GM12878 (cell line): ENCODE results near the gene DIPK2A. TPM values are rescaled to one million over a fixed set of nuclear protein-coding genes. Genes with fewer than 3 reads are reported as not detected.

Source experiments
- CBFB ChIP-seq: IDR thresholded peaks from 2 replicates; pipeline ENCODE4 v1.6.1; 2016; ENCODE audit warnings: antibody characterized with exemption, low read depth
- CBX5 ChIP-seq: sonication (generic); IDR thresholded peaks from 2 replicates; pipeline ENCODE4 v1.6.1; 2016; ENCODE audit warnings: low read depth, moderate library complexity, mild to moderate bottlenecking, inconsistent platforms
- ESRRA ChIP-seq: IDR thresholded peaks from 2 replicates; pipeline ENCODE4 v1.6.1; 2012; ENCODE audit warnings: mild to moderate bottlenecking, low read length, improper control_type of control experiment
- MYC ChIP-seq: IDR thresholded peaks from 2 replicates; pipeline ENCODE4 v1.6.1; 2011; ENCODE audit warnings: mild to moderate bottlenecking, low read length, moderate library complexity, inconsistent platforms; ENCODE audit not compliant: insufficient read depth, insufficient replicate concordance, insufficient read length, severe bottlenecking
- PAX8 ChIP-seq: fragments of 450-650 bp; IDR thresholded peaks from 2 replicates; pipeline ENCODE4 v1.6.1; 2017; ENCODE audit warnings: mild to moderate bottlenecking, moderate library complexity
- RAD51 ChIP-seq: fragments of 450-650 bp; IDR thresholded peaks from 2 replicates; pipeline ENCODE4 v1.6.1; 2016; ENCODE audit warnings: moderate library complexity, mild to moderate bottlenecking, inconsistent platforms
- RCOR1 ChIP-seq: conservative IDR thresholded peaks from 2 replicates; pipeline ENCODE4 v1.6.1; 2012; ENCODE audit warnings: low read depth, low read length, improper control_type of control experiment
- polyA plus RNA-seq, 11 experiments: library from polyadenylated mRNA; depleted of rRNA in 4 of 11; unstranded in 6 of 11; stranded (reverse) in 5 of 11; fragments of >200 nt; fragmentation: Nextera tagmentation in 4 of 11; fragmentation: Illumina TruSeq in 1 of 11; extraction: Ambion mirVana in 4 of 11; extraction: Trizol in 1 of 11; gene quantifications; 1 replicate in 1 of 11; 2 replicates in 10 of 11; pipeline versions ENCODE4 v1.2.1 to v1.2.3, GENCODE V29; 2011 to 2016; ENCODE audit warnings: inconsistent platforms in 2 of 11, missing spikeins in 2 of 11, low read depth in 1 of 11
- total RNA-seq, 4 experiments: library from RNA; depleted of rRNA in 3 of 4; stranded (reverse); fragments of >200 nt in 3 of 4; fragmentation: Illumina TruSeq in 1 of 4; extraction: Trizol in 1 of 4; gene quantifications; 2 replicates each; pipeline versions ENCODE4 v1.2.1 to v1.2.3, GENCODE V29; 2013 to 2021
- TF ChIP-seq, protein P1 (sequence below): IDR thresholded peaks from 2 replicates; pipeline ENCODE4 v1.6.1; 2012; ENCODE audit warnings: low read depth, low read length, improper control_type of control experiment

Gene DIPK2A
- total and polyA plus RNA-seq, 10 of the 15 experiments (the other 5 are each of a cell fraction or from before 2014, with no cell fraction given) = 4.6 to 36.4 (median 15.0) TPM

GRCh38 chr3:144018776-144019175, 47.2 kb downstream of the DIPK2A start (continued):
- TF ChIP-seq ESRRA (no peak), PAX8 (no peak), CBFB (no peak), MYC (no peak), RCOR1 (no peak), RAD51 (no peak), CBX5 (no peak)
- TF ChIP-seq, protein P1, sequence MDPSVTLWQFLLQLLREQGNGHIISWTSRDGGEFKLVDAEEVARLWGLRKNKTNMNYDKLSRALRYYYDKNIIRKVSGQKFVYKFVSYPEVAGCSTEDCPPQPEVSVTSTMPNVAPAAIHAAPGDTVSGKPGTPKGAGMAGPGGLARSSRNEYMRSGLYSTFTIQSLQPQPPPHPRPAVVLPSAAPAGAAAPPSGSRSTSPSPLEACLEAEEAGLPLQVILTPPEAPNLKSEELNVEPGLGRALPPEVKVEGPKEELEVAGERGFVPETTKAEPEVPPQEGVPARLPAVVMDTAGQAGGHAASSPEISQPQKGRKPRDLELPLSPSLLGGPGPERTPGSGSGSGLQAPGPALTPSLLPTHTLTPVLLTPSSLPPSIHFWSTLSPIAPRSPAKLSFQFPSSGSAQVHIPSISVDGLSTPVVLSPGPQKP = no peak

Other genes starting within 250 kb of the DIPK2A start
- gene SLC9A9, start 123.4 kb upstream of the DIPK2A start, total RNA-seq (2014; rRNA removed) = 8.9 and 11.5 TPM in 2 replicates
- gene SLC9A9, start 123.4 kb upstream of the DIPK2A start, total RNA-seq (2014; rRNA removed; fragmentation: Illumina TruSeq; extraction: Trizol) = 9.7 and 13.6 TPM in 2 replicates
- 7.4 and 8.8 TPM in 2 replicates for gene SLC9A9, start 123.4 kb upstream of the DIPK2A start, total RNA-seq (2021)
- 3.5 and 5.3 TPM in 2 replicates for gene SLC9A9, start 123.4 kb upstream of the DIPK2A start, polyA plus RNA-seq (2011; rRNA removed)
- gene SLC9A9, start 123.4 kb upstream of the DIPK2A start, polyA plus RNA-seq (2014; fragmentation: Illumina TruSeq; extraction: Trizol) = 8.2 and 10.3 TPM in 2 replicates
- 10 to 100 TPM; 10.7 to 14.2 TPM for gene SLC9A9, start 123.4 kb upstream of the DIPK2A start, polyA plus RNA-seq (2014; fragmentation: Nextera tagmentation; extraction: Ambion mirVana)
- 6.3 and 8.1 TPM in 2 replicates for gene SLC9A9, start 123.4 kb upstream of the DIPK2A start, polyA plus RNA-seq (2014; rRNA removed)
- 10 to 100 TPM; 12.5 to 13.2 TPM for gene SLC9A9, start 123.4 kb upstream of the DIPK2A start, polyA plus RNA-seq (2016; fragmentation: Nextera tagmentation; extraction: Ambion mirVana)